ENCODE results near the gene FAM234B.

The FAM234B gene

DNA sequence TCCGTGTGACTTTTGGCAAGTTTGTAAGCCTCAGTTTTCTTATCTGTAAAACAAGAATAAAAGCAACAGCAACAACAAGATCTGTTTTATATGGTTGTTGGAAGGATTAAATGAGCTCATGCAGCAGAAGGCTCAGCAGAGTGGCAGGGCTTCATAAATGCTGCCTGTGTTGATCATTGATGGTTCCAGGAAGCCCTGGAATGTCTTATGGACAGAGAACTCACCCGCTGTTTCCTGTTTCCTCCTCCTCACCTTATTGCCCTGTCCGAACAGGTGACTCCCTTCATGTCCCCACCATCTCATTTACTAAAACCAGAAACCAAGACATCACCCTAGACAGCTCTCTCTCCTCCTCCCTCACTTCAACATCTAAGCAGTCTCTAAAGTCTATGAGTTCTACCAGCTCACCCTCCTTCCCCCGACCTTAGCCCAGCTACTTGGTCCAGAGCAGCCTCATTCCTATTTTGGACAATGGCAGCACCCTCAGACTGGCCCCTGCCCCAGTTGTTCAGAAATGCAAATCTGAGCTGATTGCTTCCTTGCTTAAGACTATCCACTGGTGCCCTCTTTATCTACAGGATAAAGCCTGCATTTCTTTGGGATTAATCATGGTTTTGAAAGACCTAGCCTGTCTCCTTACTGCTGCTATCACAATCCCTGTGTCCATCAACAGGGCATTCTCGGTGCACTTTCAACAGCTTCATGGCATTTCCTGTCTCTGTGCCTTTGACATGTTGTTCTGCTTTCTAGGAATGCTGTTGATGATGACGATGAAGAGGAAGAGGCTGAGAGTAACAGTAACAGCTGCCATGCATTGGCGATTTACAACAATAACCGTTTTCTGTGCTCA is 80.7 kb downstream of the FAM234B start:
- no peak for DNase-seq

DNA sequence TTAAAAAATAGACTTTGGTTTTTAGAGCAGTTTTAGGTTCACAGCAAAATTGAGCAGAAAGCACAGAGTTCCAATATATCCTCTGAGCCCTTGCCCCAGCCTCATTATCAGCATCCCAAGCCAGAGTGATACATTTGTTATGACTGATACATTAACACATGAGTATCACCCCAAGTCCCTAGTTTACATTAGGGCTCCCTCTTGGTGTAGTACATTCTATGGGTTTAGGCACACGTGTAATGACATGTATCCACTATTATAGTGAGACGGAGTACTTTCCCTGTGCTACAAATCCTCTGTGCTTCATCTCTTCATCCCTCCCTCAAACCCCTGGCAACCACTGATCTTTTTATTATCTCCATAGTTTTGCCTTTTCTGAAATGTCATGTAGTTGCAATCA is 81.8 kb downstream of the FAM234B start:
- DNase-seq: no peak

DNA sequence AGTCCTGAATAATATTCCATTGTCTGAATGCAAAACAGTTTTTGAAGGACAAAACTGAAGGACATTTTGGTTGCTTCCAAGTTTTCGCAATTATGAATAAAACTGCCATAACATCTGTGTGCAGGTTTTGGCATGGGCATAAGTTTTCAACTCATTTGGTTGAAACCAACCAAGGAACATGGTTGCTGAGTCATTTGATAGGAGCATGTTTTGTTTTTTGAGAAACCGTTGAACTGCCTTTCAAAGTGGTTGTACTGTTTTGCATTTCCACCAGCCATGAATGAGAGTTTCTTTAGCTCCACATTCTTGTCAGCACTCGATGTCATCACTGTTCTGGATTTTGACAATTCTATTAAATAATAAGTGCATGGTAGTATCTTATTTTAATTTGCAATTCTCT is 82.3 kb downstream of the FAM234B start:
- no peak for DNase-seq

DNA sequence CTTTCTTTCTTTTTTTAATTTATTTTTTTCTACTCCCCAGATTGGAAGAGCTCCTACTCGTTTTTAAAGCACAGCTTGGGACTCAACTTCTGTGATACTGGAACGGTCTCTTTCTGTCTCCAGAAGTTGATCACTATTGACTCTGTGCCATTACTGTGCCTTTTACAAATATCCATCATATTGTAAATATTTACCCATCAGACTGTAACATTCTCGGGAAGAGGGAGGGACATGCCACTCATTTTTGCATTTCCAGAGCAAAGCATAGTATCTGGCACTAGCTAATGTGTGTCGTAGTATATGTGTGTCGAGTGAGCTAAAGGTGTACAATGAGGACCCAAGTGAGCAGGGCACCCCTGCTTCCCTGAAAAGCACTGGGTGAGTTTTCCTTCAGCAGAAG is 83.3 kb downstream of the FAM234B start:
- no peak for DNase-seq

DNA sequence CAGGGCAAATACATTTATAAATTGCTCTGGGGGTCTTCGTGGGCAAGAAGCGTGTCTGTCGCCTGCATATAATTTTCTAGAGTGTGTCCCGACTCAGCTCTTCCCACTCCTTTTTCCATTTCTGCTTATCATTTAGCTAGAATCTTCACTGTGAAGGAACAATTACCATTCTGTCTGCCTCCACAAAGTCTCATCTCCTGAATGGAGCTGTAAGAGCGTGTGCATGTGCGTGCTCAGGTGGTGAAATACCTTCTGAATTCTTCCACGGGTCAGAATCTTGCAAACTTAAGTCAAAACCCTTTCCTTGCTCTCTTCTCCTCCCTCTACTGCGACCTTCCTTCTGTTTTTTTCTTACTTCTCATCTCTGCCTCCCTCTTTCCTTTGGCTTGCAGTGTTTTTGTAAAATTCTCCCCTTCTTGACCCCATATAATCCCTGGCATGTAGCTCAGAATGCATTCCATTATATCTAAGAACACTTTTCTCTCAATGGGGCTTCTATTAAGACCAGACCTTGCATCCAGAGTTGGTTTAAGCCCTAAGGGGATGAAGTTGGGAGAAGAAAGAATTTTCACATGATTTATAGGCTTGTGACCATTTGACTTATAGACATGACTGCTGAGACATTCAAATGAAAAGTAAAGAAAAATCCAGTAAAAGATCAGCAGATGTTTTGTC is 84.2 kb downstream of the FAM234B start:
- no peak for DNase-seq

DNA sequence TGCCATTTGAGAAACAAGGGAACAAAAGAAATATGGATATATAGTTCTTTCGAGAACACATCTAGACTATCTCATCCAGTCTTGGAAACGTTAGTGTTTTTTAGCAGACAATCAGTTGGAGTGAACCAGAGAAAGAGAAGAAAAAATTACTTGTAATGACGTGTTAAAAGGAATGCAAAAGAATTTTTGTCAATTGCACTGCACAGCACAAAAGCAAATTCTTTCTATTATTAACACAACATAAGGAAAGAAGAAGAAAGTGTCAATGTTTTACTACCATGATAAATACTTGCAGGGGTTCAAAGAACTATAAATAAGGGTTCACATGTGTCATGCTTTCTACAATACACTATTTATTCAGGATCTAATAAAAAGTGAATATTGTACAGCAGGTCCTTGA is 86.8 kb downstream of the FAM234B start:
- DNase-seq: no peak
